ENCODE measurements around the gene SP110. TPM values are rescaled to one million over a fixed set of nuclear protein-coding genes. Genes with fewer than 3 reads are reported as not detected.

The SP110 gene
- total and polyA plus RNA-seq, 9 of the 15 experiments (the other 6 are each of a cell fraction or from before 2014, with no cell fraction given), result 3.6 to 11.0 (median 7.1) TPM

- TF ChIP-seq ZNF407 (IDR thresholded peaks at IDR 0.05; ENCODE audit: low read depth), result no peak
- no peak for TF ChIP-seq FOXP4 (CRISPR knock-in tag; IDR thresholded peaks at IDR 0.05; ENCODE audit: borderline replicate concordance)
- TF ChIP-seq PHB2 (IDR thresholded peaks at IDR 0.05; ENCODE audit: low read depth), result no peak
- no peak for TF ChIP-seq SAP30 (IDR thresholded peaks at IDR 0.05; ENCODE audit: borderline replicate concordance, insufficient read depth, low read depth, low read length, poor library complexity, severe bottlenecking)
- no peak for TF ChIP-seq ZNF511 (CRISPR knock-in tag; IDR thresholded peaks at IDR 0.05)
- no peak for TF ChIP-seq ZKSCAN8 (CRISPR knock-in tag; IDR thresholded peaks at IDR 0.05)
- TF ChIP-seq BCL6 (CRISPR knock-in tag; IDR thresholded peaks at IDR 0.05), result no peak
- TF ChIP-seq MXI1 (IDR thresholded peaks at IDR 0.05; ENCODE audit: low read depth, low read length), result no peak
Observed at GRCh38 chr2:230234122-230234722, 14.4 kb upstream of the SP110 start (continued).

All from K562 (cell line).